Activated T-helper 1 cell treated with anti-CD3 and anti-CD28 coated beads, Interleukin-2, amount 50 U/mL, for 16 hours (primary cell): Measurements from ENCODE around the gene WBP1L.

Experiments
- DNase-seq, 2 donors: peaks; one replicate each; pipeline ENCODE4 v3.0.0-alpha.2; 2020; ENCODE audit warnings: low read depth in 1 of 2, low spot score in 1 of 2

WBP1L gene

GRCh38 chr10:102778781-102779180, 35.0 kb downstream of the WBP1L start:
- DNase-seq: no peak

GRCh38 chr10:102779680-102780526, 36.2 kb downstream of the WBP1L start:
- no peak for DNase-seq

GRCh38 chr10:102780527-102780808, 36.7 kb downstream of the WBP1L start:
- no peak for DNase-seq

- no peak for DNase-seq
Observed at GRCh38 chr10:102781090-102781920, 37.6 kb downstream of the WBP1L start.

- DNase-seq: no peak
Observed at GRCh38 chr10:102781921-102782557, 38.3 kb downstream of the WBP1L start.

GRCh38 chr10:102782673-102783551, 39.2 kb downstream of the WBP1L start:
- no peak for DNase-seq

- DNase-seq: no peak
Observed at GRCh38 chr10:102783568-102783967, 39.8 kb downstream of the WBP1L start.

- no peak for DNase-seq
Observed at GRCh38 chr10:102785818-102786217, 42.1 kb downstream of the WBP1L start.

- no peak for DNase-seq
Observed at GRCh38 chr10:102791754-102792395, 48.1 kb downstream of the WBP1L start.

- no peak for DNase-seq
Observed at GRCh38 chr10:102795453-102796406, 52.0 kb downstream of the WBP1L start.

GRCh38 chr10:102796407-102797176, 52.8 kb downstream of the WBP1L start:
- DNase-seq: peak; percentile 14 to 20

GRCh38 chr10:102799691-102800471, 56.1 kb downstream of the WBP1L start:
- no peak for DNase-seq

GRCh38 chr10:102800611-102801335, 57.0 kb downstream of the WBP1L start:
- DNase-seq: no peak

- no peak for DNase-seq
Observed at GRCh38 chr10:102801496-102801895, 57.7 kb downstream of the WBP1L start.

- DNase-seq: no peak
Observed at GRCh38 chr10:102801978-102802377, 58.2 kb downstream of the WBP1L start.

- no peak for DNase-seq
Observed at GRCh38 chr10:102802920-102803534, 59.3 kb downstream of the WBP1L start.
